SK-N-SH (cell line): ENCODE data around the gene IRX3. TPM values are rescaled to one million over a fixed set of nuclear protein-coding genes. Genes with fewer than 3 reads are reported as not detected.

Experiments
- CTCF ChIA-PET: fragments of 300-600, 350-600 bp; formaldehyde crosslinking; extraction: SDS; loops from one replicate; lab custom pipeline; 2021; lab: Yijun Ruan, JAX
- POLR2A ChIA-PET: fragments of 350-600 bp; sonication (Branson Sonifier 250); formaldehyde crosslinking; extraction: SDS; loops from one replicate; lab custom pipeline; 2020; ENCODE audit warnings: antibody characterized with exemption, inconsistent platforms; lab: Yijun Ruan, JAX
- DNase-seq: peaks from one replicate; pipeline ENCODE4 v3.0.0; 2012
- H2AFZ ChIP-seq: fragments of 200-600 bp; sonication (generic); 2 replicates; pipeline ENCODE4 v1.8.1; 2016; ENCODE audit warnings: antibody characterized with exemption, mild to moderate bottlenecking, low read depth
- H3F3A ChIP-seq: fragments of 200-600 bp; sonication (generic); replicated peaks from 2 replicates; pipeline ENCODE3; 2016; ENCODE audit warnings: antibody characterized with exemption, mild to moderate bottlenecking; ENCODE audit not compliant: insufficient read depth
- H3K27ac ChIP-seq, 2 experiments: fragments of 200-500 bp in 1 of 2; fragments of 200-600 bp in 1 of 2; sonication (Bioruptor generic) in 1 of 2; sonication (generic), shearing (Covaris generic) in 1 of 2; 2 replicates each; pipeline versions ENCODE4 v1.5.1 to v1.6.1; 2014 to 2016; ENCODE audit warnings: low read depth in 2 of 2, inconsistent platforms in 1 of 2, low read length in 1 of 2, mild to moderate bottlenecking in 1 of 2, mixed read lengths in 1 of 2
- H3K27me3 ChIP-seq: fragments of 200-600 bp; sonication (generic), shearing (Covaris generic); 2 replicates; pipeline ENCODE4 v1.6.1; 2016; ENCODE audit warnings: mixed run types; ENCODE audit not compliant: insufficient read depth
- H3K36me3 ChIP-seq, 2 experiments: fragments of 200-500 bp in 1 of 2; fragments of 200-600 bp in 1 of 2; sonication (Bioruptor generic) in 1 of 2; sonication (generic) in 1 of 2; replicated peaks in 1 of 2; 2 replicates each; pipeline versions ENCODE3 to v1.5.1; 2014 to 2016; ENCODE audit warnings: low read length in 1 of 2, mild to moderate bottlenecking in 1 of 2; ENCODE audit not compliant: insufficient read depth in 2 of 2, control insufficient read depth in 1 of 2
- H3K4me1 ChIP-seq, 2 experiments: fragments of 200-500 bp in 1 of 2; fragments of 200-600 bp in 1 of 2; sonication (Bioruptor generic) in 1 of 2; sonication (generic), shearing (Covaris generic) in 1 of 2; 2 replicates each; pipeline versions ENCODE4 v1.5.1 to v1.6.1; 2014 to 2016; ENCODE audit warnings: low read depth in 1 of 2, low read length in 1 of 2, mixed run types in 1 of 2; ENCODE audit not compliant: insufficient read depth in 2 of 2, control insufficient read depth in 1 of 2
- H3K4me2 ChIP-seq: fragments of 200-600 bp; sonication (generic), shearing (Covaris generic); 2 replicates; pipeline ENCODE4 v1.6.1; 2017; ENCODE audit warnings: mixed run types
- H3K4me3 ChIP-seq, 2 experiments: fragments of 200-500 bp in 1 of 2; fragments of 200-600 bp in 1 of 2; sonication (Bioruptor generic) in 1 of 2; sonication (generic), shearing (Covaris generic) in 1 of 2; 2 replicates each; pipeline versions ENCODE4 v1.5.1 to v1.8.1; 2014 to 2016; ENCODE audit warnings: low read depth in 2 of 2, inconsistent platforms in 1 of 2, low read length in 1 of 2, mild to moderate bottlenecking in 1 of 2, mixed read lengths in 1 of 2, moderate library complexity in 1 of 2
- H3K79me2 ChIP-seq: fragments of 200-600 bp; sonication (generic); 2 replicates; pipeline ENCODE4 v1.8.1; 2017; ENCODE audit warnings: mild to moderate bottlenecking; ENCODE audit not compliant: insufficient read depth
- H3K9ac ChIP-seq: fragments of 200-600 bp; sonication (generic); 2 replicates; pipeline ENCODE4 v1.6.1; 2017; ENCODE audit warnings: mixed run types
- H3K9me2 ChIP-seq: fragments of 200-600 bp; sonication (generic); 2 replicates; pipeline ENCODE4 v1.6.1; 2017; ENCODE audit warnings: mixed run types
- H3K9me3 ChIP-seq: fragments of 200-600 bp; sonication (generic); 2 replicates; pipeline ENCODE4 v1.6.1; 2017; ENCODE audit warnings: mixed run types, mild to moderate bottlenecking, moderate library complexity
- H4K20me1 ChIP-seq: fragments of 200-600 bp; sonication (generic); 2 replicates; pipeline ENCODE4 v1.6.1; 2017; ENCODE audit warnings: mild to moderate bottlenecking, mixed run types; ENCODE audit not compliant: insufficient read depth
- EP300 ChIP-seq, 2 experiments: IDR thresholded peaks; 2 replicates each; pipeline versions ENCODE4 v1.4.0 to v1.6.1; 2012; ENCODE audit warnings: borderline replicate concordance in 1 of 2, low read depth in 1 of 2, low read length in 1 of 2
- FOSL2 ChIP-seq: IDR thresholded peaks from 2 replicates; pipeline ENCODE4 v1.4.0; 2012; ENCODE audit warnings: low read depth, mild to moderate bottlenecking, moderate library complexity, borderline replicate concordance
- JUND ChIP-seq: IDR thresholded peaks from 2 replicates; pipeline ENCODE4 v1.4.0; 2012
- MXI1 ChIP-seq: IDR thresholded peaks from 2 replicates; pipeline ENCODE4 v1.6.1; 2012; ENCODE audit warnings: mild to moderate bottlenecking, low read depth, low read length, improper control_type of control experiment
- PBX3 ChIP-seq: IDR thresholded peaks from 2 replicates; pipeline ENCODE4; 2012
- RAD21 ChIP-seq: IDR thresholded peaks from 2 replicates; pipeline ENCODE4 v1.6.1; 2012; ENCODE audit warnings: mild to moderate bottlenecking, low read length
- TCF12 ChIP-seq: IDR thresholded peaks from 2 replicates; pipeline ENCODE4 v1.4.0; 2012
- WGBS: methylation state at CpG from one replicate; pipeline ENCODE4 v1.1.6; 2017; ENCODE audit warnings: low lambda C conversion rate; 5-methylcytosine and 5-hydroxymethylcytosine counted together
- polyA plus RNA-seq, 3 experiments: library from polyadenylated mRNA; depleted of rRNA; stranded (reverse); fragments of >200 nt; gene quantifications; 2 replicates each; pipeline ENCODE4 v1.2.3, GENCODE V29; 2012
- TF ChIP-seq, protein P1 (sequence below): fragments of 200-600 bp; sonication (generic); IDR thresholded peaks from 2 replicates; pipeline ENCODE4 v1.6.1; 2017; ENCODE audit warnings: antibody characterized with exemption, mild to moderate bottlenecking, moderate library complexity

The IRX3 gene
- polyA plus RNA-seq, 1 of the 3 experiments (the other 2 are of a cell fraction) = 7.1 TPM

- 0 out of 4 replicates have a peak, but pooled peaks of 1 of the 2 experiments have one; percentile 11 for TF ChIP-seq EP300 (IDR thresholded peaks at IDR 0.05; ENCODE audit: borderline replicate concordance in 1 of 2, low read depth in 1 of 2, low read length in 1 of 2)
- TF ChIP-seq JUND = peak; percentile 20; the same call in 1 of the 2 replicates
- no peak for TF ChIP-seq MXI1
- peak; percentile 53; the same call in 1 of the 2 replicates for TF ChIP-seq FOSL2
- TF ChIP-seq TCF12 = peak; percentile 83
- TF ChIP-seq PBX3 = 0 out of 2 replicates have a peak, but pooled peaks have one; percentile 27
- H3K9me3 ChIP-seq = no peaks in the 10 kb centered on the region
- H3K9me2 ChIP-seq = no peaks in the 10 kb centered on the region
- no peak overlapping the region for H3K27ac ChIP-seq
- H3K36me3 ChIP-seq = no peaks in the 10 kb centered on the region
- no peak overlapping the region for H2AFZ ChIP-seq
- H3F3A ChIP-seq = peaks cover 7% of the 10 kb centered on the region
- no peaks in the 10 kb centered on the region for H3K27me3 ChIP-seq
- H3K4me3 ChIP-seq = no peak overlapping the region
- DNase-seq = no peak
- H3K9ac ChIP-seq = no peak overlapping the region
- no peaks in the 10 kb centered on the region for H4K20me1 ChIP-seq
- WGBS = 13% methylated on average over 2 of the region's 2 CpGs
- H3K4me2 ChIP-seq = no peak overlapping the region
- ChIA-PET CTCF (interaction anchor here (1.4 kb wide), 1 partner anchor 345 kb away, joined by 5 read pairs; no protein-coding TSS in a partner anchor), POLR2A (no interaction called here)
- peaks cover 0 to 7% of the 10 kb centered on the region in 2 experiments; a peak in 1 of 4 replicates for H3K4me1 ChIP-seq
- H3K79me2 ChIP-seq = no peaks in the 10 kb centered on the region
These were observed 49.8 kb downstream of the IRX3 start for GRCh38 chr16:54236773-54237172.

DNA sequence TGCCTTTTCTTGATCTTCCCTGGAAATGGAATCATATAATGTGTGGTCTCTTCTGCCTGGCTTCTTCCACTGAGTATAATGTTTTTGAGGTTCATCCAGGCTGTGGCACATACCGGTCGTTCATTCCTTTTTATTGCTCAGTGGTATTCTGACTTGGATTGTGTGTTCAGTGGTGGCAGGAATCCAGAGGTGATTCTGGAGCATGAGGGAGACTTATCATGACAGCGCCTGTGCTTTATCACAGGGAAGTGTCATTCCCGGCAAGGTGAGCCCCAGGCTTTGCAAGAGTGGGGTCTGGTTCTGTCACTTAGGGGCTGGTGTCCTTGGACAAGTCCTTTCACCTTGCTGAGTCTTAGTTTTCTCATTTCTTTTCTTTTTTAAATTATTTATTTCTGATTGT, 53.0 kb downstream of the IRX3 start:
- TF ChIP-seq RAD21 = no peak
- TF ChIP-seq, protein P1, sequence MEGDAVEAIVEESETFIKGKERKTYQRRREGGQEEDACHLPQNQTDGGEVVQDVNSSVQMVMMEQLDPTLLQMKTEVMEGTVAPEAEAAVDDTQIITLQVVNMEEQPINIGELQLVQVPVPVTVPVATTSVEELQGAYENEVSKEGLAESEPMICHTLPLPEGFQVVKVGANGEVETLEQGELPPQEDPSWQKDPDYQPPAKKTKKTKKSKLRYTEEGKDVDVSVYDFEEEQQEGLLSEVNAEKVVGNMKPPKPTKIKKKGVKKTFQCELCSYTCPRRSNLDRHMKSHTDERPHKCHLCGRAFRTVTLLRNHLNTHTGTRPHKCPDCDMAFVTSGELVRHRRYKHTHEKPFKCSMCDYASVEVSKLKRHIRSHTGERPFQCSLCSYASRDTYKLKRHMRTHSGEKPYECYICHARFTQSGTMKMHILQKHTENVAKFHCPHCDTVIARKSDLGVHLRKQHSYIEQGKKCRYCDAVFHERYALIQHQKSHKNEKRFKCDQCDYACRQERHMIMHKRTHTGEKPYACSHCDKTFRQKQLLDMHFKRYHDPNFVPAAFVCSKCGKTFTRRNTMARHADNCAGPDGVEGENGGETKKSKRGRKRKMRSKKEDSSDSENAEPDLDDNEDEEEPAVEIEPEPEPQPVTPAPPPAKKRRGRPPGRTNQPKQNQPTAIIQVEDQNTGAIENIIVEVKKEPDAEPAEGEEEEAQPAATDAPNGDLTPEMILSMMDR = no peak
- peak in 1 of 2 experiments; percentile 34; a peak in 2 of 4 replicates for TF ChIP-seq EP300 (IDR thresholded peaks at IDR 0.05; ENCODE audit: borderline replicate concordance in 1 of 2, low read depth in 1 of 2, low read length in 1 of 2)
- Histone ChIP-seq H3K4me3 (no peak overlapping the region), H3K9me3 (no peaks in the 10 kb centered on the region), H3K9ac (no peak overlapping the region), H3F3A (peaks cover 7% of the 10 kb centered on the region), H3K27ac (no peak overlapping the region), H3K27me3 (no peaks in the 10 kb centered on the region), H3K4me2 (no peak overlapping the region), H3K4me1 (peaks cover 0 to 7% of the 10 kb centered on the region in 2 experiments; a peak in 1 of 4 replicates), H3K9me2 (no peaks in the 10 kb centered on the region), H3K36me3 (no peaks in the 10 kb centered on the region), H4K20me1 (no peaks in the 10 kb centered on the region), H3K79me2 (no peaks in the 10 kb centered on the region), H2AFZ (no peak overlapping the region)
- DNase-seq = no peak
- ChIA-PET CTCF (no interaction called here), POLR2A (no interaction called here)
- WGBS = 40% methylated on average over 4 of the region's 4 CpGs
